Measurements from ENCODE around the gene ZMIZ1.

ZMIZ1 gene

DNA sequence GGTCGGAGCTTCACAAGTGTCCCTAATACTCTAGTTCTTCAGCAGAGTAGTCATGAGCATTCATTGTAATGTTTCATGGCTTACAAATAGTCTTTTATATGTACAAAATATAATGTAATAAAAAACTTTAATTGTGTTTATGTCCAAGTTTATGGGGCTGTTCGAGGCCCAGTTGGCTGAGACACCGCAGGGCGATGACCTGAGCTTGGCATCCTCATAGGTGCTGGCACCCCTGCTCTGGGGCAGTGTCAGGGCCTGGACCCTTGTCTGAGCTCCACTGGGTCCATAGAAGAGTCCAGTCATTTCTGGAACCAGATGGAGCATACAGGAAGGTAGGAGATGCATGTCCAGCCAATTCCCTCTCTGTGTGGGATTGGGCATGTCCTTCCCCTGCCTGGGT is 12.9 kb upstream of the ZMIZ1 start:
- no peaks in the 10 kb centered on the region for H3K36me3 ChIP-seq
- peaks cover 12% of the 10 kb centered on the region for H3K27me3 ChIP-seq
- H3K4me1 ChIP-seq (ENCODE audit: control insufficient read depth in 1 of 2, insufficient read depth in 1 of 2, low read depth in 1 of 2, low read length in 1 of 2) = no peaks in the 10 kb centered on the region
- TF ChIP-seq, protein P1, sequence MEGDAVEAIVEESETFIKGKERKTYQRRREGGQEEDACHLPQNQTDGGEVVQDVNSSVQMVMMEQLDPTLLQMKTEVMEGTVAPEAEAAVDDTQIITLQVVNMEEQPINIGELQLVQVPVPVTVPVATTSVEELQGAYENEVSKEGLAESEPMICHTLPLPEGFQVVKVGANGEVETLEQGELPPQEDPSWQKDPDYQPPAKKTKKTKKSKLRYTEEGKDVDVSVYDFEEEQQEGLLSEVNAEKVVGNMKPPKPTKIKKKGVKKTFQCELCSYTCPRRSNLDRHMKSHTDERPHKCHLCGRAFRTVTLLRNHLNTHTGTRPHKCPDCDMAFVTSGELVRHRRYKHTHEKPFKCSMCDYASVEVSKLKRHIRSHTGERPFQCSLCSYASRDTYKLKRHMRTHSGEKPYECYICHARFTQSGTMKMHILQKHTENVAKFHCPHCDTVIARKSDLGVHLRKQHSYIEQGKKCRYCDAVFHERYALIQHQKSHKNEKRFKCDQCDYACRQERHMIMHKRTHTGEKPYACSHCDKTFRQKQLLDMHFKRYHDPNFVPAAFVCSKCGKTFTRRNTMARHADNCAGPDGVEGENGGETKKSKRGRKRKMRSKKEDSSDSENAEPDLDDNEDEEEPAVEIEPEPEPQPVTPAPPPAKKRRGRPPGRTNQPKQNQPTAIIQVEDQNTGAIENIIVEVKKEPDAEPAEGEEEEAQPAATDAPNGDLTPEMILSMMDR (IDR thresholded peaks at IDR 0.05) = no peak
- no peak overlapping the region for H3K4me3 ChIP-seq (ENCODE audit: low read depth in 1 of 2, low read length in 1 of 2)
- H3K9me3 ChIP-seq = no peaks in the 10 kb centered on the region
- H3K27ac ChIP-seq = no peak overlapping the region

DNA sequence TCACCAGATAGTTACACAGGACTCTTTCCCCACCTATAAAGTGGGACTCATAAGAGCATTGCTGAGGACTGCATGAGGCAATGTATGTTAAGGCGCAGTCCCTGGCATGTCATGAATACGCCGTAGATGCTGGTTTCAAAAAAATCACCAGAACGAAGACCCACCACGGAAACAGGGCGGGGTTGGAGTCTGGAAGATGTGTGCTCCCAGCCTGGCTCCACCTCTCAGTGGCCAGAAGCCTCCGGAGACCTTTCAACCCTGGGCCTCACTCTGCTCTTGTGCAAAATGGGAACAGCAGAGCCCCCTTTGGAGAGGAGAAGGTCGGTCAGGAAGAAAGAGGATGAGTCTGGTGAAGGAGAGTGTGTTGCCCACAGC is 12.4 kb upstream of the ZMIZ1 start:
- no peak overlapping the region for H3K27ac ChIP-seq
- H3K4me1 ChIP-seq (ENCODE audit: control insufficient read depth in 1 of 2, insufficient read depth in 1 of 2, low read depth in 1 of 2, low read length in 1 of 2) = no peaks in the 10 kb centered on the region
- TF ChIP-seq, protein P1 (IDR thresholded peaks at IDR 0.05) = no peak
- H3K9me3 ChIP-seq = no peaks in the 10 kb centered on the region
- no peaks in the 10 kb centered on the region for H3K36me3 ChIP-seq
- H3K27me3 ChIP-seq = peaks cover 12% of the 10 kb centered on the region
- H3K4me3 ChIP-seq (ENCODE audit: low read depth in 1 of 2, low read length in 1 of 2) = no peak overlapping the region

DNA sequence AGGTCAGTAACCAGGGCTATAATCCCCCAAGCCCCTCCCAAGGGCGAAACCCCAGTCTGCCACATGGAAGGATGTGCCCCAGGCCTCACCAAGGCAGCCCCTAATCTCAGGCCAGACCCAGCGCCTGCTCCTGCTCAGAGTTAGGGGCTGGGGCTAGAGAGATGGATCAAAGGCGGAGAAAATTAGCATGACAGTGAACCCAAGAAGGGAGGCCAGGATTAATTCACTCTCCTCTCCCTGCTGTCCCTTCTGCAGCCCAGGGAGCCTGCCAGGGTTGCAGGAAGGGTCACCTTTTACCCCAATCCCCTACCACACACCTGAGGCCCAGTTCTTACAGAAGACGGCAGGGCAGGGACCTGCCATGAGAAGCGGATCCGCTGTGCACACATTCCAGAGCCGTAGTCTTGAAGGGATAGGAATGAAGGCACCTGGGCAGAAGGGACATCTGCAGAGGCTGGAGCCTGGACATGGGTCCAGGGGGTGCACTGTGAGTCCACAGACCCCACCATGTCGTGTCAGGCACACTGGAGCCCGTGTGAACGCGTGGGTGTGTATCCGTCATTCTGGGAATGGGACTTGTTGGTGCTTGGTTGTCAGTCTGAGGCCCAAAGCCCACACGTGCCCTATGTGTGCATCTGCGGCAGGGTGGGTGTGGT is 11.9 kb upstream of the ZMIZ1 start:
- H3K27ac ChIP-seq = no peak overlapping the region
- no peaks in the 10 kb centered on the region for H3K36me3 ChIP-seq
- H3K4me1 ChIP-seq (ENCODE audit: control insufficient read depth in 1 of 2, insufficient read depth in 1 of 2, low read depth in 1 of 2, low read length in 1 of 2) = no peaks in the 10 kb centered on the region
- peaks cover 11% of the 10 kb centered on the region for H3K27me3 ChIP-seq
- no peaks in the 10 kb centered on the region for H3K9me3 ChIP-seq
- TF ChIP-seq, protein P1 (IDR thresholded peaks at IDR 0.05) = no peak
- H3K4me3 ChIP-seq (ENCODE audit: low read depth in 1 of 2, low read length in 1 of 2) = no peak overlapping the region

DNA sequence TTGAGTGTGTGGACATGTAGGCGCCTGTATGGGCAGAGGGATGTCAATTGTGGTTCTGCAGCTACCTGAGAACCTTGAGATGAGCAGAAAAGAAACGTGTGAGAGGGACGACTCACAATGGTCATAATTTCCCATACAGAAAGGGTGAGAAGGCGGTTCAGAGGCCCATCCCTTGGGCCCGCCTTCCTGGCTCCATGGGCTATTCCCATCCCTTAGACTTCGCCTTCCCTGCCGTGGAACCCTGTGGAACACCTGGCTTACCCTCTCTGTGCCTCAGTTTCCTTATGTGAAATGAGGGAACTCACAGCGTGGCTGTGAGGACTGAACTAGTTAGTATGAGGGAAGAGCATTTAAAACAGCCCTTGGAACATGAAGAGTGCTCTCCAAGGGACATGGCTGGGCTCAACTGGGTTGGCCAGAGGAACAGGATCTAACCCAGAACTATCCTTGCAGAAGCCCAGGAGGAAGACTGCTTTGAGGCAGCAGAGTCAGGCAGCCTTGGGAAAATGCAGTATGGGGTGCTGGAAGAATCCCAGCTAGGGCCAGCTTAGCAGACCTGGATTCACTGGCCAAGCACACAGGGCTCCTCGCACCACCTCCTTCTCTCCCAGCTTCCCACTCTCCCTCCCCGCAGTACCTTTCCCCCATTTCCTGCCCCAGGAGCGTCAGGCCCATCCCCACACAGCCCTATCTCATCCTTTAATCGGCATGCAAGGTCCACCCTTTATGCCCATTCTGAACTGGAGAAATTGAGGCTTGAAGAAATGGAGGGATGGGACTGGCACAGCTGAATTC is 11.1 kb upstream of the ZMIZ1 start:
- TF ChIP-seq, protein P1 (IDR thresholded peaks at IDR 0.05) = no peak
- Histone ChIP-seq H3K36me3 (no peaks in the 10 kb centered on the region), H3K27me3 (peaks cover 3% of the 10 kb centered on the region), H3K27ac (no peak overlapping the region), H3K4me3 (ENCODE audit: low read depth in 1 of 2, low read length in 1 of 2) (no peak overlapping the region), H3K4me1 (ENCODE audit: control insufficient read depth in 1 of 2, insufficient read depth in 1 of 2, low read depth in 1 of 2, low read length in 1 of 2) (no peaks in the 10 kb centered on the region), H3K9me3 (no peaks in the 10 kb centered on the region)

DNA sequence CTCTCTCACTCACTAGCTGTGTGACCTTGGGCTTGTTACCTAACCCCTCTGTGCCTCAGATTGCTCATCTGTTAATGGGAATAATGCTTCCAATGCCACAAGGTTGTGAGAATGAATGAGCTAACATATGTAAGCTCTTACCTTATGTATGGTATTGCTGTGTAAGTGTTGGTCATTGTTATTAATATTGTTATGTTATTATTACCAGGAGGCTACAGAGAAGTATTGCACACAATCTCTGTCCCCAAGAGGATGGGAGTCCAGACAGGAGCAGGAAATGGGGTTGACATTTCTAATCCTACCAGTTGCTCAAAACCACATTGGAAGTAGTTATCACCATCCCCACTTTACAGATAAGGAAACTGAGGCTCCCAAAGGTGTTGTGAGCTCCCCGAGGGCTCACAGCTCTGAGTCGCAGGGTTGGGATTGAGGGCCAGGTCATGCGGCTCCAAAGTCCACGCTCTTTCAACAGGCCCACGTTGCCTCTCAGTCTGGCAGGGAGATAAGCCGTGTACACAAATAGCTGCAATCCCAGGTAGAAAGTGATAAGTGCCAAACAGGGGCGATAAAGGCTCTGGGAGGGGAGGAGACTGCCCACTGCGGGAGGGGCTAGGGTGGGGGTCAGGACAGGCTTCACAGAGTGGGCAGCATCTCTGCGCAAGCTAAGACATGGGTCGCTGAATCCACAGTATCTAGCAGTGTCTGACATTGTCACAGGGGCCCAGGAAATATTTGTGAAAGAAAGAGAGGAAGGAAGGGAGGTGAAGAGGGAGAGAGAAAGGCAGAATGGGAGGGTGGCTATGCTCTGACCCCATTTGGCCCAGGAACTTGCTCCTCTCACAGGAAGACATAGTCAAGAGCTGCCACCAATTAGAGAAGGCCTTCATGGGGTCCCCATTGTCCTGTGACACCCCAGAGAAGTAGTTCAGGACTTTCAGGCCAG is 9.6 kb upstream of the ZMIZ1 start:
- H3K4me1 ChIP-seq (ENCODE audit: control insufficient read depth in 1 of 2, insufficient read depth in 1 of 2, low read depth in 1 of 2, low read length in 1 of 2) = peaks cover 0 to 6% of the 10 kb centered on the region in 2 experiments
- no peaks in the 10 kb centered on the region for H3K27me3 ChIP-seq
- H3K4me3 ChIP-seq (ENCODE audit: low read depth in 1 of 2, low read length in 1 of 2) = no peak overlapping the region
- H3K9me3 ChIP-seq = no peaks in the 10 kb centered on the region
- H3K27ac ChIP-seq = no peak overlapping the region
- TF ChIP-seq, protein P1 (IDR thresholded peaks at IDR 0.05) = no peak
- no peaks in the 10 kb centered on the region for H3K36me3 ChIP-seq

Measured in neutrophil (primary cell).